ENCODE measurements around the gene NANP.

- TF ChIP-seq CTCF (conservative IDR thresholded peaks at IDR 0.05; ENCODE audit: low read length) = no peak
- no peak for TF ChIP-seq EZH2phosphoT487 (IDR thresholded peaks at IDR 0.05; ENCODE audit: borderline replicate concordance)
These were observed 35.3 kb downstream of the NANP start for GRCh38 chr20:25588491-25588890.

Data from Loucy (cell line).